ENCODE results near the gene DCAKD.

The DCAKD gene

DNA sequence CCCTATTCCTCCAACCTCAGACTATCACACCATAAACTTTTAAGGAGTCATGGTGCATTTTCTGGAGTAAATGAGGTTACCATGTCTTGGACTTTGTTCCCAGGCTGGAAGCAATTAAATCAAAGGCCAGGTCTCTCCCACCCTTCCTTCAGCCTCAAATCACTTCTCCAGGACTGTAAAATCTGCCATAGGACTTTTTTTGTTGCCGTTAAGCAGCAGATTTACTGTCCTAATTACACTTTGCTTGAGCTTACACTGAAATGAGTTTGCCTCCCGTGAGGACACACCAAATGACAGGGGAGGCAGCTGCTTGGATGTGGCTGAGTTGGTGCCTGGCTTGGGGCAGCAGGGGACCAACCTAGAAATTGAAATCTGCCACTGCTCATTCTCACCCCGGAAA lies 14.7 kb downstream of the DCAKD start:
- H3K4me3 ChIP-seq (ENCODE audit: low read length), result no peak overlapping the region
- no peak for DNase-seq (ENCODE audit: low read depth, low spot score)

DNA sequence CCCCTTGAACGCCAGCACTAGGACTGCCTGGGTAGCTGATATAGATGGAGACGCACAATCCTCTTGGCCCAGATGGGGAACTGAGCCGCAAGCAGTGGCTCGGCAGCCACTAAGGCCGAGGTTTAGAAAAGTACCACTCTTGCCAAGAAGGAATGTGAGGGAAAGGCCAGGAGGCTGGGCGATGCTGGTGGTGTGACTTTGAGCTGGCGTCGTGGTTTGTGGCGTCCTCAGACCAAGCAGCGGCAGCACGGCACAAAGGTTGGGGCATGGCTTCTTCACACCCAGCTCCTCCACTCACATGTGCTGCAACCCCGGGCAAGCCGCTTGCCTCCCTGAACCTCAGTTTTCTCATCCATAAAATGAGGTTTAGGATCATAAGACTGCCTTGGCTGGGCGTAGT lies 15.6 kb downstream of the DCAKD start:
- H3K4me3 ChIP-seq (ENCODE audit: low read length), result no peak overlapping the region
- DNase-seq (ENCODE audit: low read depth, low spot score), result no peak

DNA sequence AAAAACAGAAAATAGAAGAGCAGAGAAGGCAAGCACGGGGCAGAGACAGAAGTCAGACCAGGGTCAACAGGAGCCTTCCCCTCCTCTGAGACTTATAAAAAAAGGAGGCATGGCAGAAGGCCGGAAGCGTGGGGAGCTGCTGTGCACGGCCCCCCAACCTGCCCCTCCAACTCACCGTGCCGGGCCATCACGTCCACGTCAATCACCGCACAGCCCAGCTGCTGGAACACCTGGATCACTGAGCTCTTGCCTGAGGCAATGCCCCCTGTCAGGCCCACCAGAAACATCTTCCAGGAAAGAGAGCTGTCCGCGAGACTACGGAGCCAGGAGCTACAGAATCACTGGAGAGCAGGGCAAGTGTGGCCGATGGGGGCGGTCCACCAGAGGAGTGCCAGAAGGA lies 16.8 kb downstream of the DCAKD start:
- H3K4me3 ChIP-seq (ENCODE audit: low read length), result no peak overlapping the region

DNA sequence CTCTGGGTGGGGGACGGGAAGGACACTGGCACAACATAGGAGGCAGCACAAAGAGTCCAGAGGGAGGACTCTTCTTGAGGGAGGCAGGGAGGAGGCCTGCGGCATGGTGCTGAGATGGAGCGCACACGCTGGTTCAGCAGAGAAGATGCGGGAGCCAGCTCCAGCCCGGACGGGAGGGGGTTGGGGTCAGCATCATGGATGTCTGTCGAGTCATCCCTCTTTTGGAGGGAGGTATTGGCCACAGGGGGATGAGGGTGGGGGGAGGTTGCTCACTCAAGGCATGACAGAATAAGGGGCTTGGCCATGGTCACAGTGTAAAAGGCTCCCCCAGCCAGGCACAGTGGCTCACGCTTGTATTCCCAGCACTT lies 19.3 kb downstream of the DCAKD start:
- DNase-seq (ENCODE audit: low read depth, low spot score), result no peak
- H3K4me3 ChIP-seq (ENCODE audit: low read length), result no peak overlapping the region

More for the DNA sequence above, 16.8 kb downstream of the DCAKD start:
- no peak for DNase-seq (ENCODE audit: low read depth, low spot score)

DNA sequence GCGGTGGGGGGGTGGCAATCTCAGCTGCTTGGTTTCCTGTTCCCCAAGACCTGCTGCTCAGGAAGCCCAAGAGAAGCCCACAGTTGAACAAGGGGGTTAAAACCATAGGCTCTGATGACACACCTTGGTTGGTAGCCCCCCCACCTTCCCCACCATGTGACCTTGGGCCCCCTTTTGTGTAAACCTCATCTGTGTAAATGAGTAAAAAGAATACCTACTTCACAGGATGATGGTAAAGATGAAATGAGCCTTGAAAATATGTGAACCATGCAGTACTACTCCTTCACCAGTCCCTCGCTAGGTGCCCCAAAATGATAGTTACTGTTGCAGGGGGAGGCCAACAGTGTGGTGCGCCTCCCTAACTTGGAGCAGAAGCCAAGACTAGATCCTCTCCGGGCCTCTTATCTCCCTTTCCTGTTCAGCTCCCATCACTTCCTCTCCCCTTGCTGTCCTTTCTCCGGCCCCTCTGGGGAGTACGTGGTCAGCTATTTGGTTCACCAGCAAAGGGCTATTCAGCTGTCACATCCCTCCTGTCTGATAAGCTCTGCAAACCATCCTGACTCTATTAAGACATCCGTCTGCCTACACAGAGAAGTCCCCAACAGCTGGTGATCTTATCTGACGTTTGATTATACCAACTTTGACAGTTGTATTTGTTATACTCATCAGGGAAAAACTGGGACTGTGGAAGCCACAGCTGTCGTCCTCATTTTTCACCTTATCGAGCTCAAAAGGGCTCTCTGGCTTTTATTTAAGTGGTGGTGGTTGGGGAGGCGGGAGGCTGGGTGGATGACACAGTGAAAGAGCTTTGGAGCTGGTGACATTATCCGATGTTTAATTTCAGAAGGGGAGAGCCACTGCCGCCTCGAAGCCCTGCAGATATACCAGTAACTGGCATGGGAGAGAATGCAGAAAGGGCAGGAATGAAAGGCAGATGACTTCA lies 19.9 kb downstream of the DCAKD start:
- no peak for DNase-seq (ENCODE audit: low read depth, low spot score)
- H3K4me3 ChIP-seq (ENCODE audit: low read length), result no peak overlapping the region

DNA sequence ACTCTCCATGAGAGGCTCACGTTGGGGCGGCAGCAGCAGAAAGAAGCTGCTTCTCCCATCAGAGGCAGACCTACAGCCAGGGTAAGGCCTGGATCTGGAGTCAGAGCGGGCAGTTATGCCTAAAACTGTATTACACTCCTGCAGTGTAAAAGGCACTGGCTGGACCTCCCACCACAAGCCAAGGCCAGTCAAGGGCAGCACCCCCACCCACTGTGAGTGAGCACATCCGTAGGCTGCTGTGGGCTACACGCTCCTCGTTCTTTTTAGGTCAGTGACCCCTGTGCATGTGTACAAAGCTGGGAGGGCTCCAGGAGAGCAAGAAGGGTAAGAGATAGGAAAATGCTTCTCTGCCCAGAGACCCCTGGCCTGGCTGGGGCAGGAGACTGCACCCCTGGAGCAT lies 20.7 kb downstream of the DCAKD start:
- DNase-seq (ENCODE audit: low read depth, low spot score), result no peak
- no peak overlapping the region for H3K4me3 ChIP-seq (ENCODE audit: low read length)

DNA sequence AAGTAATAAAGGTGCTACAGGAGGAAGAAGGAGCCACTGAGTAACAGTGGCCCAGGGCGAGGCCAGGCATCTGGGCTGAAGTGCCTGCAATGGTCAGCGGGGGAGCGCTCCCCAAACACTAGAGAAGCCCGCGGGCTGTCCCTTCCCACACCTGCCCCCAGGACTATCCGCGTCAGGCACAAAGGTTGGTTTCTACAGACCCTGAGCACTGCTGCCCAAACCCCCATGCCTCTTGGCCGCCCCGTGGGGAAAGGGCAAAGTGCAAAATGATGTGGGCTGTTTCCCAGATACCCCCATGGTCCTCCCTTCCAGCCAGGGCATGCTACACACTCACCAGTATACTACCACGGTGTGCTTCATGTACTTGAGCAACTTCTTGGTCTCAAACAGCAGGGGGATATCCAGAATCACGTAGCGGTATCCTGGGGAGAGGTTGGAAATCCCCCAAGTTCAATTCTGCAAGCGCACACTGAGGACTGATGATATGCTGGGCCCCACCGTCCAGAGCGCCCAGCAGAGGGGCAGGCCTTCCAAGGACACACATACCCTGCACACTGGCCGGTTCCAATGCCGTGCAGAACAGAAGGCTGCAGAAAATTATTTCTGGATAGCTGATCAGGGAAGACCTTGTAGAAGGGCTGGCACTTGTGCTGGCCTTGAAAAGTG lies 21.5 kb downstream of the DCAKD start:
- DNase-seq (ENCODE audit: low read depth, low spot score), result no peak

DNA sequence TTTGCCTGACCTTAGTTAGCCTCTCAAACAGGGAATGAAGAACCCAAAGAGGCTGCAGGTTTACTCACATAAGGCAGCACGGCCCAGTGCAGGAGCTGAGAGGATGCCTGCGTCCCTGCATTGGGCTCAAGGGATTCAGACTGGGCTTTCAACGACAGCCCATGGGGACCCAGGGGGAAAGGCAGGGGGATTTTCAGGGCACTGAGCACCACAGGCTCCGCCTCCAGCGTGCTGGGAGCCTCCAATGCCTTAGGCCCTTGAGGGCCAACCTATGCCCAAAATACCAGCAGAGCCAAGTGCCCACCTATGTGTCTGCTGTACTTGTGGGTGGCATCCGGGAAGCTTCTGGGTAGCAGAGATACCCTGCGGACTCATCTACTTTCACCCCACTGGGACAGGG lies 22.3 kb downstream of the DCAKD start:
- H3K4me3 ChIP-seq (ENCODE audit: low read length), result no peak overlapping the region
- DNase-seq (ENCODE audit: low read depth, low spot score), result no peak

More for the DNA sequence above, 21.5 kb downstream of the DCAKD start:
- no peak overlapping the region for H3K4me3 ChIP-seq (ENCODE audit: low read length)

DNA sequence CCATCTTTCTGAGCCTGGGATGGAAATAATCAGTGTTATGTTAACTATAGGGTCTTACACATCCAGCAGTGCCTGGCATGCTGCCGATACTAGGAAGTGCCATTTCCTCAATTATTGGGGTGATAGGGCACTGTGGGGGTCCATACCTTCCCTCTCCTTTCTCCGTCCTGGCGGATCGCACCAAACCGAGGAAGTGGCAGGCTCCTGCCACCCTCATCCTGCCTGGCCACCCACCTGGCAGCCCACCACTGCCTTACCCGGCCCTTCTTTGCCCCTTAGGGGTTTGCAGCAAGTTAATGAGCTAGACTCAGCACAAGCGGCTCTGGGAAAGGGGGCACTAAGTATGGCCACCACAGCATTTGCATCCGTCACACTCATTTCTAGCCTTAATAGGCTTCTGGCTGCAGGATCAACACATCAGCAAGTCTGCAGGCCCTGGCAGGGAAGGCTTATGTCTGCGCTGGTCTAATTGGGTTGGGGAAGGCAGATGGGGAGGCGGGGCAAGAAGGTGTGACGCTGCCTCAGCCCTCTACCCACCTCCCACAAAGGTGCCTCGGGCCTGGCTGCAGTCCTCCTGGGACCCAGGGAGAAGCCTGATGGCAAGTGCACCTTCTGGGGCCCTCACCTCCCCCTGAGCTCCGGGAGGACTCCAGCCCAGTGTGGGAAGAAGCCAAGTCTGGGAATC lies 28.6 kb downstream of the DCAKD start:
- DNase-seq (ENCODE audit: low read depth, low spot score), result no peak
- H3K4me3 ChIP-seq (ENCODE audit: low read length), result no peak overlapping the region

DNA sequence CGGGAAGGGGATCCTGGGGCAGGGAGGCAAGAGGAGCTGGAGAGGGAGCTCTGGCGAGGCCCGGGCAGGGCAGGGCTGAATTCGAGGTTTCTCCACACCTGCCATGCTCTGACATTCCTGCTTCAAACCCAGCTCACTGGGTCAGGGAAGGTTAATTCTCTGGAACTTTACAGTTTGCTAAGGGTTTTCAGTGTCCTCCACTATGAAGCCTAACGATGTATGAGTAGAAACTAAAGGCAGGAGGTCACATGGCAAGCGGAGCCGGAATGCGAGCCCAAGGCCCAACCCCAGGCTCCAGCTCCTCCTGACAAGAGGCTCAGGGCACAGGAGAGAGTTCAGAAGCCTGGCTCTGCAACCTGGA lies 29.2 kb downstream of the DCAKD start:
- H3K4me3 ChIP-seq (ENCODE audit: low read length), result no peak overlapping the region
- DNase-seq (ENCODE audit: low read depth, low spot score), result no peak

DNA sequence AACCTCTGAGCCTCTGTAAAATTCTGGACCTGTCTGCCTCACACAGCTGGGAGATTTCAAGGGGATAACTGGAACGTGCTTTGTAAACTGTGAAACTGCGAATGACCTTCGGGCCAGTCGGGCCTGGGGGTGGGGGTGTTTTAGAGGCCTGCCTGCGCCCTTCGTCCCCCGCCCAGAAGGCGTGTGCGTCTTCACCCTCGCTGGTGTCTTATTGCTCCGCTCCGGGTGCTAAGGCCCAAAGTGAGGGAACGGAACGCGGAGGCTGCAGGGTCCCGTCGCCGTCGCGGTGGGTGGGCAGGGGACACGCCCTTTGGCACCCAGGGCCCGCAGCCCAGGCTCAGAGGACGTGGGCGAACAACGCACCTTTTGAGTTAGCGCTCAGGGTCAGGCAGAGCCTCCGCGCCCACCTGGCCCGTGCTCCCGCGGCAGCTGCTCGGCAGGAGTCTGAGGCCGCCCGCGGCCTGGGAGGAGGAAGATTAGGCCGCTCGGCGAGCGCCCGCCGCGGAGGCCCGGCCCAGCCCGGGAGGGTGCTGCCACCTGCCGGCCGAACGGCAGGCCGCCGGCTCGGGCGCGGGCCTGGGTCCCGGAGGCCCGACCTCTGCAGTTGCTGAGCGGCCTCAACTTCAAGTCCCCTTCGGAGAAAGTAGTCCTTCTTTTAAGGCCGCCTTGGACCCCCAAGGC lies 29.7 kb downstream of the DCAKD start:
- H3K4me3 ChIP-seq (ENCODE audit: low read length), result no peak overlapping the region
- no peak for DNase-seq (ENCODE audit: low read depth, low spot score)

DNA sequence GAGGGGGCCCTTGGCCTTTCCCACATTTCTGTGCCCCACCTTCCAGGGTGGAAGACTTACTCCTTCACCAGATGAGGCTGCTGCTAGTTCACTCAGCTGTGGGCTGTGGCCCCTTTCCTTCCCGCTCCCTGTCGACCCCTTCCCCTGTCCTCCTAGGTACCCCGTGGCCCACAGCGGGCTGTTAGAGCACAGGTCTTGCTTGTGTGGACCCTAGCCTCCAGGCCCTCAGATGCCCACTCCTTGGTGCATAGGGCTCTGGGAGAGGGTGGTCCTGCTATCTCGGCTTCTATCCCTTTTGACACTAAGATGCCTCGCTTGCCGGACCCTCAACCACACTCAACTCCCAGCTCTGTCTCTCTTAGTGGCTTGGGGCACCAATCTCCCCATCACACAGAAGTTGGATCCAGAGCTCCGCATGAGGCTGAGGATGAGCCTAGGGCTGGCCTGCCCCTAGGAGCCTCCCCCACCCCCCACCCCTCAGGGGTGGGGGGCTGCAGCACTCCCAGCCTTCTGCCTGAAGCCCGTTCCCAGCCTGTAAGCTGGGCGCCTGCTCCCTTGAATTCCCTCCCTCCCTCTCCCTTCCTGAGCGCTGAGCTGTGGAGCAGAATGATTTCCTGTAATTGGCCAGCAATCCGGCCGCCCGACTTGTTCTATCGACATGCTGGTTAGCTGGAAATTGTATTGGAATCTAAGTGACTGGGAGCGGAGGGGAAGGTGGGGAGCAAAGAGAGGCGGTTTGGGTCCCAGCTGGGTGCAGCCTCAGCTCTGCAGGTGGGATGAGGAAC lies 30.9 kb downstream of the DCAKD start:
- DNase-seq (ENCODE audit: low read depth, low spot score), result no peak
- H3K4me3 ChIP-seq (ENCODE audit: low read length), result no peak overlapping the region

DNA sequence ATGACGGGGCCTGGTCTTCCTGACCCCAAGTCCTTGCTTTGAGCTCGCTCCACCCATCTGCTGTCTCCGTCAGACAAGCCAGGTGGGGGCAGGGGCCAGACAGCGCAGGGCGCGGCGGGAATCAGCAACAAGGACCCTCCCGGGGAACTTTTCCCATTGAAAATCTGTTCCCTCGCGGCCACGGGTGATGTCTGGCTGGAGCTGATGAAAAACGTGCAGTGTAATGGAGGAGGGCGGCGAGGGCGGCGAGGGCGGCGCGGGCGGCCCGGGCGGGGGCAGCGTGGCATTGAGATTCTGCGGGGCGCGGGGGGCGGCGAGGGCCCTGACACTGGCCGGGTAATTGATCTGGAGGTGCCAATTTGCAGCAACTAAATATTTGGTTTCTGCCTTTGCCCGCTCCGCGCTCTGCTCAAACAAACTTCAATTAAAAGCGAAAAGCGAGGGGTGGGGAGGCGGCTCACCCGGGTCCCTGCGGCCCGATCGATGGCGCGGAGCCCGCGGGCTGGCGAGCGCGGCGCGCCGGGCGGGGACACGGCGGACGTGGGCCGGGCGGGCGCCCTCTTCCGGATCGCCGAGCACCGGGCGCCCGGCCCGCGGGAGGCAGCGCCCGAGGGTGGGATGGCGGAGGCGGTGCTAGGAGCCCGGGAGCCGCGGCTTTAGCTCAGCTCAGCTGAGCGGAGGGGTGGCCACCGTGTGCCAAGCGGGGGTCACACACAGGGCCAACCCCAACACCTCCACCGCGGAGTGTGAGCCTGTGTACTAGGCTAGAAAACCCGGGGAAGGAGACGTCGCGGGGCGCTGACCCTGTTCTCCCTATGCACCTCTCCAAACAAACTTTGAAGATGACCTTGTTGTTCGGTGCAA lies 32.4 kb downstream of the DCAKD start:
- DNase-seq (ENCODE audit: low read depth, low spot score), result no peak
- peak overlapping the region; percentile 37 for H3K4me3 ChIP-seq (ENCODE audit: low read length)

DNA sequence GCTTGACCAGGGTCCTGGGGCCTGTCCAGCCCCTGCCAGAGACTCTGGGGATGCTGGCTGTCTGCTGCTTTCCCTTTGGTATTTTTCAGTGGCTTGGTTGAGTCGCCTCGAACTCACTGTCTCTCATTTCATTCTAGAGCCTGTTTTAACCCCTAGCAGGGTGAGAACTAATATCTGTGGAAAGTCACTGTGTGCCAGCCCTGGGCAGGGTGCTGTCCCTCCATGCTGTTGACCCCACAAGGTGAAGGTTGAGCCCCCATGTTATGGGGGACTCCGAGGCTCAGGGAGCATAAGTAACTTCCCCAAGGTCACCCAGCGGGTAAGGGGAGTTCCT lies 33.0 kb downstream of the DCAKD start:
- no peak for DNase-seq (ENCODE audit: low read depth, low spot score)
- peak overlapping the region; percentile 37 for H3K4me3 ChIP-seq (ENCODE audit: low read length)

DNA sequence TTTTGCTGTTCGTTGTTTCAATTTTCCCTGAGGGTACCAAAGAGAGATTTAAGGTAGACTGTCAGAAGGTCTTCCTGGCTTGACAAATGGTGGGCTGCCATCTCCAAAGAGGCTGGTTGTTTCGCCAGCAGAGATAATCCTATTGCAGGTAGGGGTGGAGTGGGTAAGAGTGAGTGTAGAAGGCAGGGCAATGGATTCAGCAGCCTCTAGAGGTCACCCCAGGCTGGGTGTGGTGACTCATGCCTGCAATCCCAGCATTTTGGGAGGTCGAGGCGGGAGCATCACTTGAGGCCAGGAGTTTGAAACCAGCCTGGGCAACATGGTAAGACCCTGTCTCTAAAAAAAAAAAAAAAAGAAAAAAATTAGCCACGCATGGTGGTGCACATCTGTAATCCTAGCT lies 34.6 kb downstream of the DCAKD start:
- DNase-seq (ENCODE audit: low read depth, low spot score), result no peak
- H3K4me3 ChIP-seq (ENCODE audit: low read length), result no peak overlapping the region

DNA sequence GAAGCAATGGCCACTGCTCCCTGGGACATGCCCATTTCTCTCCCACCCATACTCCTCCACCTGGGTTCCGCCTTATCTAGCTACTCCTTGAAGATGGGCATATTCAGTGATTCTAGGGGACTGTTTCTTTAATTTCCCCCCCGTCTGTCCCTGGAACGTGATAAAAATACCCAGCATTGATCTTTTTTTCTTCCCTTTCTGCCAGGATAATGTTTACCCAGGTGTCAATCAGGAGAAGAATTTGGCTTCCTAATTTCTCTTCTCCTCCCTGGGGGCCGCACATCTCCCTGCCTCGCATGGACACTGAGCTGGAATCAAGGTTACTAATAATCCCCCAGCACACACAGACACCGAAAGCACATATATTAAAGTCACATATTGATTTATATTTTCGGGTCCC lies 35.2 kb downstream of the DCAKD start:
- H3K4me3 ChIP-seq (ENCODE audit: low read length), result no peak overlapping the region
- DNase-seq (ENCODE audit: low read depth, low spot score), result no peak

DNA sequence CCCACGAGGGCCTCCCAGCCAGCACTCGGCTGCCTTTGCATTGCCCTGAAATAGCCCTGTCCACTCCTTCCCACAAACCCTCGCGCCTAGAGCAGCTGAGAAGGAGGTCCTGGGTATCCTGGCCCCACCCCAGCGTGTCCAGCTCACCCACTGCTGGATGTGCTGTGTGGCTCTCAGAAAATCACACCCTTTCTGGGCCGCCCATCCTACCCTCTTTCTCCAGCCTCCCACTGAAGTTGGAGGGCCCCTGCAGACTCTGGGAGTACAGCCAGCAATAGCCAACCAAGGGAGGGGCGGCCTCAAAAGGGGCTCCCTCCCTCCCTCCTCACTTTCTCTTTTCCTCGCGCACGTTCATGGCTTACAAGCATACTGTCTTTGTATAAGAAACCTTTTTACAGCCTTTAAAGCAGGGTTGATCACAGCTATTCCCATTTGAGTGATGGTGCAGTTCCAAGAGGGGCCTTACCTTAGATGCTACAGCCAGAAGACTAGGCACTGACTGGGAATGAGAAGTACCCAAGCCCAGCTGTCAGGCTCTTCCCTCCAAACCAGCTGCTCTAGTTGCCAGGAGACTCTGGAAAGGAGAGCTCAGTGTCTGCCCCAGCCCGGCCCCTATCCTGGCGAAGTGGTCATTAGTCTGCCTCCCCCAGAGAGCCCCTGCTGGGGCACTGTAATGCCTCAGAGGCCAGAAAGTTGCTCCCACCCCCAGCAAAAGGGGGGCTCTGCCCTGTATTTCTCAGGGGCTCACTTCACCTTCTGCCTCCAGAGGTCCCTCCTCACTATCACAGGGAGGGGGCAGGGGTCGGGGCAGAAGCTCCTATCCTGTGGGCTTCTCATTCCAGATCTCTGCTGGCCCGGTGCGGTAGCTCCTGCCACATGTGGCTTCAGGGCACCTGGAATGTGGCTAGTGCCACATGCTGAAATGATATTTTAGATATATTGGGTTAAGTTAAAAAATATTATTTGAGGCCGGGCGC lies 38.1 kb downstream of the DCAKD start:
- no peak for DNase-seq (ENCODE audit: low read depth, low spot score)
- H3K4me3 ChIP-seq (ENCODE audit: low read length), result no peak overlapping the region

All from Jurkat, Clone E6-1 (cell line).